Peyer's patch (tissue), 4 donors: Measurements from ENCODE around the gene JDP2.
A peak's percentile ranks its signal among the peaks of the same experiment; 100 is the strongest.

ENCODE experiments used
- POLR2A ChIP-seq, 2 donors: fragments of 450-650 bp; IDR thresholded peaks; one replicate each; pipeline ENCODE4 v1.5.1; 2017; ENCODE audit warnings: antibody characterized with exemption in 2 of 2, mild to moderate bottlenecking in 2 of 2, moderate library complexity in 2 of 2
- TF ChIP-seq, protein P1 (sequence below), 6 experiments: fragments of 450-650 bp in 4 of 6; fragments of 200-600 bp in 2 of 6; sonication (generic) in 1 of 6; IDR thresholded peaks; one replicate each; pipeline ENCODE4 v1.5.1; 2017 to 2019; ENCODE audit warnings: antibody characterized with exemption in 6 of 6, mild to moderate bottlenecking in 3 of 6, moderate library complexity in 1 of 6

- TF ChIP-seq, protein P1, sequence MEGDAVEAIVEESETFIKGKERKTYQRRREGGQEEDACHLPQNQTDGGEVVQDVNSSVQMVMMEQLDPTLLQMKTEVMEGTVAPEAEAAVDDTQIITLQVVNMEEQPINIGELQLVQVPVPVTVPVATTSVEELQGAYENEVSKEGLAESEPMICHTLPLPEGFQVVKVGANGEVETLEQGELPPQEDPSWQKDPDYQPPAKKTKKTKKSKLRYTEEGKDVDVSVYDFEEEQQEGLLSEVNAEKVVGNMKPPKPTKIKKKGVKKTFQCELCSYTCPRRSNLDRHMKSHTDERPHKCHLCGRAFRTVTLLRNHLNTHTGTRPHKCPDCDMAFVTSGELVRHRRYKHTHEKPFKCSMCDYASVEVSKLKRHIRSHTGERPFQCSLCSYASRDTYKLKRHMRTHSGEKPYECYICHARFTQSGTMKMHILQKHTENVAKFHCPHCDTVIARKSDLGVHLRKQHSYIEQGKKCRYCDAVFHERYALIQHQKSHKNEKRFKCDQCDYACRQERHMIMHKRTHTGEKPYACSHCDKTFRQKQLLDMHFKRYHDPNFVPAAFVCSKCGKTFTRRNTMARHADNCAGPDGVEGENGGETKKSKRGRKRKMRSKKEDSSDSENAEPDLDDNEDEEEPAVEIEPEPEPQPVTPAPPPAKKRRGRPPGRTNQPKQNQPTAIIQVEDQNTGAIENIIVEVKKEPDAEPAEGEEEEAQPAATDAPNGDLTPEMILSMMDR (IDR thresholded peaks at IDR 0.05), result no peak
- peak; percentile 20 to 40 for TF ChIP-seq POLR2A (IDR thresholded peaks at IDR 0.05)
Observed at GRCh38 chr14:75399843-75400775, 27.7 kb upstream of the JDP2 start.
